Ureter (tissue), 1 donor: ENCODE data around the gene PHF21A. TPM values are rescaled to one million over a fixed set of nuclear protein-coding genes. Genes with fewer than 3 reads are reported as not detected.

Experiments
- DNase-seq: peaks from one replicate; pipeline ENCODE4 v3.0.0-alpha.2; 2020; ENCODE audit warnings: low spot score
- total RNA-seq: library from RNA; stranded (reverse); gene quantifications from one replicate; pipeline ENCODE4 v1.2.4, GENCODE V29; 2023
- donor health status: DM: yes; HTN: yes; CAD: no.

Gene PHF21A
- total RNA-seq, 1 donor from 2014 or later = 51.1 TPM

GRCh38 chr11:45885274-45885920 lies 235.9 kb downstream of the PHF21A start, which contains the start of gene MAPK8IP1:
Gene MAPK8IP1, plus strand, starts transcription at chr11:45885651. Its CDS starts 170 bp downstream, at chr11:45885821.
- no peak for DNase-seq

DNA sequence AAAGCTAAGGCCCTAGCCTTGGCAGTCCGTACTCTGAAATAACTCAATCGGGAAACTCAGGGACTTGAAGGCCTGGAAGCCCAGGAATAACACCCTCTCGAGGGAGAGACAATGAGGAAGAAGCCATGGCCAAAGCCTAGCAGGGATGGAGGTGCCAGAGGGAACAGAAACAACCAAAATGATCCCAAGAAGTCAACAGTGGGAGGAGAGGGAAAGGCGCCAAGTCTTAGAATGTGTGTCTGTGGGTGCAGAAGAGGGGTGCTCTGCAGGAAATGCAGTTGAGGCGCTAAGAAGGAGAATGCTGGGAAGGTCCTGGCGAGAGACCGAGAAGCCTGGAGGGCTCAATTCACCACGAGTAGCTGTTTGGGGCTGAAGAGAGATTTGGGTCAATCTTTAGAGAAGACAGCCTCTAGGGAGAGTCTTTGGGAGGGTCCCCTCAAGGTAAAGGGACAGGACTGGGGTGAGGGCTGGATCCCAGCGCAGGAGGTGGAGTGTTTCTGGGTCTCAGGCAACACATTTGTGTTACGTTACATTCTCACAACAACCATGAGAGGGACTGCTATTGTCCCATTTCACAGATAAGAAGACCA lies 236.6 kb downstream of the PHF21A start:
- DNase-seq = no peak

Other genes starting within 250 kb of the PHF21A start
- 7.2 TPM for gene MAPK8IP1, start 235.8 kb downstream of the PHF21A start, total RNA-seq
- gene FREY1, start 214.2 kb downstream of the PHF21A start, total RNA-seq = 0.70 TPM
- gene PEX16, start 203.6 kb downstream of the PHF21A start, total RNA-seq = 29.1 TPM
- 18.0 TPM for gene LARGE2, start 198.8 kb downstream of the PHF21A start, total RNA-seq
- gene CREB3L1, start 156.2 kb upstream of the PHF21A start, total RNA-seq = 39.6 TPM
- 76.3 TPM for gene DGKZ, start 226.0 kb upstream of the PHF21A start, total RNA-seq